OCI-LY1 (cell line): ENCODE data around the gene EPB41L2.

Experiments
- EZH2 ChIP-seq: fragments of 200-600 bp; sonication (generic), shearing (Covaris generic); IDR thresholded peaks from 2 replicates; pipeline ENCODE4 v1.8.0; 2017; ENCODE audit warnings: borderline replicate concordance, mixed run types, mild to moderate bottlenecking, antibody characterized with exemption, low read length, moderate library complexity, mixed read lengths
- TF ChIP-seq, protein P1 (sequence below): fragments of 200-600 bp; sonication (generic), shearing (Covaris generic); IDR thresholded peaks from 2 replicates; pipeline ENCODE4 v1.5.1; 2017; ENCODE audit warnings: mild to moderate bottlenecking, antibody characterized with exemption, low read length, moderate library complexity, mixed read lengths

DNA sequence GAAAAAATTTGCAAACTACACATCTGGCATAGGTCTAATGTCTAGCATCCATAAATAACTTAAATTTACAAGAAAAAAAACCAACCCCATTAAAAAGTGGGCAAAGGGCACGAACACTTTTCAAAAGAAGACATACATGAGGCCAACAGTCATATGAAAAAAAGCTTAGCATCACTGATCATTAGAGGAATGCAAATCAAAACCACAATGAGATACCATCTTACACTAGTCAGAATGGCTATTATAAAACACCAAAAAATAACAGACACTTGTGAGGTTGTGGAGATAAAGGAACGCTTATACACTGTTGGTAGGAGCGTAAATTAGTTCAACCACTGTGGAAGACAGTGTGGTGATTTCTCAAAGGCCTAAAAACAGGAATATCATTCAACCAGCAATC lies 33.7 kb upstream of the EPB41L2 start:
- TF ChIP-seq EZH2, result no peak
- TF ChIP-seq, protein P1, sequence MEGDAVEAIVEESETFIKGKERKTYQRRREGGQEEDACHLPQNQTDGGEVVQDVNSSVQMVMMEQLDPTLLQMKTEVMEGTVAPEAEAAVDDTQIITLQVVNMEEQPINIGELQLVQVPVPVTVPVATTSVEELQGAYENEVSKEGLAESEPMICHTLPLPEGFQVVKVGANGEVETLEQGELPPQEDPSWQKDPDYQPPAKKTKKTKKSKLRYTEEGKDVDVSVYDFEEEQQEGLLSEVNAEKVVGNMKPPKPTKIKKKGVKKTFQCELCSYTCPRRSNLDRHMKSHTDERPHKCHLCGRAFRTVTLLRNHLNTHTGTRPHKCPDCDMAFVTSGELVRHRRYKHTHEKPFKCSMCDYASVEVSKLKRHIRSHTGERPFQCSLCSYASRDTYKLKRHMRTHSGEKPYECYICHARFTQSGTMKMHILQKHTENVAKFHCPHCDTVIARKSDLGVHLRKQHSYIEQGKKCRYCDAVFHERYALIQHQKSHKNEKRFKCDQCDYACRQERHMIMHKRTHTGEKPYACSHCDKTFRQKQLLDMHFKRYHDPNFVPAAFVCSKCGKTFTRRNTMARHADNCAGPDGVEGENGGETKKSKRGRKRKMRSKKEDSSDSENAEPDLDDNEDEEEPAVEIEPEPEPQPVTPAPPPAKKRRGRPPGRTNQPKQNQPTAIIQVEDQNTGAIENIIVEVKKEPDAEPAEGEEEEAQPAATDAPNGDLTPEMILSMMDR, result no peak
